Colonic mucosa (tissue), 4 donors: ENCODE data around the gene ACACA. TPM values are rescaled to one million over a fixed set of nuclear protein-coding genes. Genes with fewer than 3 reads are reported as not detected.
A peak's percentile ranks its signal among the peaks of the same experiment; 100 is the strongest.
"Not testable (repeated sequence)": the region's sequence is repeated elsewhere in the genome, so short reads cannot be mapped to it uniquely, and the experiment has no call there.

Experiments used
- DNase-seq: peaks from one replicate; pipeline ENCODE4 v3.0.0-alpha.2; 2020
- H3K27ac ChIP-seq: fragments of 200-600 bp; one replicate; pipeline ENCODE4 v1.8.0; 2021
- H3K27me3 ChIP-seq: fragments of 200-600 bp; one replicate; pipeline ENCODE4 v1.8.0; 2021
- H3K36me3 ChIP-seq: fragments of 200-600 bp; one replicate; pipeline ENCODE4 v1.8.0; 2021
- H3K4me1 ChIP-seq: fragments of 200-600 bp; one replicate; pipeline ENCODE4 v1.8.0; 2021; ENCODE audit warnings: mild to moderate bottlenecking
- H3K4me3 ChIP-seq: fragments of 200-600 bp; one replicate; pipeline ENCODE4 v1.8.0; 2021
- H3K9ac ChIP-seq, 2 donors: one replicate each; pipeline ENCODE4 v1.7.0; 2013; ENCODE audit warnings: control low read depth in 2 of 2, low read depth in 2 of 2, low read length in 2 of 2
- H3K9me3 ChIP-seq: fragments of 200-600 bp; one replicate; pipeline ENCODE4 v1.8.0; 2021
- CTCF ChIP-seq: fragments of 200-600 bp; IDR thresholded peaks from one replicate; pipeline ENCODE4 v1.8.0; 2022; ENCODE audit warnings: antibody characterized with exemption, mild to moderate bottlenecking
- intact Hi-C: fragments of 100-400 bp; cut with DNase I; formaldehyde crosslinking; loops from one replicate; pipeline ENCODE4 v1.14.1; 2022
- total RNA-seq, 2 donors: library from RNA; stranded (reverse); fragmentation: NEBNext Ultra II Directional in 1 of 2; extraction: Animal tissue kit (Norgen Biotek cat#: 25700) in 1 of 2; gene quantifications; one replicate each; pipeline ENCODE4 v1.2.1, GENCODE V29; 2021
- donor health status: healthy.
- donor health status: DM: no; HTN: no; CAD: no.
- donor health status: DM: no; HTN: no; CAD: no.

Gene ACACA
- total RNA-seq, 2 donors from 2014 or later = 59.5 to 72.6 TPM

- H3K36me3 ChIP-seq = no peaks in the 10 kb centered on the region
- peak overlapping the region; percentile 71 for H3K27ac ChIP-seq
- peak overlapping the region; percentile 87 to 98 for H3K9ac ChIP-seq
- intact Hi-C loops = no loop called here
- peak; percentile 67 for DNase-seq
- no peaks in the 10 kb centered on the region for H3K9me3 ChIP-seq
- peaks cover 6% of the 10 kb centered on the region for H3K4me1 ChIP-seq
- TF ChIP-seq CTCF = no peak
- no peaks in the 10 kb centered on the region for H3K27me3 ChIP-seq
- H3K4me3 ChIP-seq = peak overlapping the region; percentile 59
Measured at GRCh38 chr17:37358098-37358829, 48.4 kb downstream of the ACACA start.

- H3K36me3 ChIP-seq, H3K27ac ChIP-seq, H3K9me3 ChIP-seq, H3K9ac ChIP-seq, H3K27me3 ChIP-seq, intact Hi-C loops, DNase-seq, H3K4me1 ChIP-seq, H3K4me3 ChIP-seq: not testable (repeated sequence)
Measured at GRCh38 chr17:37356796-37357569, 49.7 kb downstream of the ACACA start.

GRCh38 chr17:37346863-37347402 lies 59.7 kb downstream of the ACACA start:
- H3K9me3 ChIP-seq, H3K4me3 ChIP-seq, H3K36me3 ChIP-seq, intact Hi-C loops, H3K4me1 ChIP-seq, H3K27ac ChIP-seq, H3K27me3 ChIP-seq, H3K9ac ChIP-seq, DNase-seq: not testable (repeated sequence)

- Histone ChIP-seq H3K36me3 (no peaks in the 10 kb centered on the region), H3K9me3 (no peaks in the 10 kb centered on the region), H3K9ac (no peak overlapping the region), H3K4me3 (no peak overlapping the region), H3K27me3 (no peaks in the 10 kb centered on the region), H3K4me1 (no peaks in the 10 kb centered on the region), H3K27ac (no peak overlapping the region)
- intact Hi-C loops = no loop called here
- no peak for TF ChIP-seq CTCF
- no peak for DNase-seq
Measured at GRCh38 chr17:37344519-37344918, 62.1 kb downstream of the ACACA start.

- intact Hi-C loops = no loop called here
- Histone ChIP-seq H3K27me3 (no peaks in the 10 kb centered on the region), H3K9me3 (no peaks in the 10 kb centered on the region), H3K4me1 (no peaks in the 10 kb centered on the region), H3K36me3 (no peaks in the 10 kb centered on the region), H3K4me3 (no peak overlapping the region), H3K9ac (no peak overlapping the region), H3K27ac (no peak overlapping the region)
- no peak for DNase-seq
- no peak for TF ChIP-seq CTCF
Measured at GRCh38 chr17:37342589-37342988, 64.0 kb downstream of the ACACA start.

GRCh38 chr17:37340804-37341203 lies 65.8 kb downstream of the ACACA start:
- TF ChIP-seq CTCF = no peak
- no peak overlapping the region for H3K9ac ChIP-seq
- H3K4me1 ChIP-seq = no peaks in the 10 kb centered on the region
- H3K9me3 ChIP-seq = no peaks in the 10 kb centered on the region
- intact Hi-C loops = no loop called here
- no peaks in the 10 kb centered on the region for H3K27me3 ChIP-seq
- DNase-seq = no peak
- no peak overlapping the region for H3K27ac ChIP-seq
- H3K4me3 ChIP-seq = no peak overlapping the region
- H3K36me3 ChIP-seq = no peaks in the 10 kb centered on the region
